OCI-LY3 (cell line): ENCODE results near the gene UNC5A.

Experiments
- EZH2phosphoT487 ChIP-seq: fragments of 200-600 bp; shearing (Covaris generic); IDR thresholded peaks from 2 replicates; pipeline ENCODE4 v1.6.1; 2018; ENCODE audit warnings: antibody characterized with exemption, mixed run types, low read depth
- TF ChIP-seq, protein P1 (sequence below): fragments of 200-600, 300-600 bp; sonication (generic); IDR thresholded peaks from 2 replicates; pipeline ENCODE4 v1.5.1; 2014; ENCODE audit warnings: antibody characterized with exemption, low read length, low read depth

DNA sequence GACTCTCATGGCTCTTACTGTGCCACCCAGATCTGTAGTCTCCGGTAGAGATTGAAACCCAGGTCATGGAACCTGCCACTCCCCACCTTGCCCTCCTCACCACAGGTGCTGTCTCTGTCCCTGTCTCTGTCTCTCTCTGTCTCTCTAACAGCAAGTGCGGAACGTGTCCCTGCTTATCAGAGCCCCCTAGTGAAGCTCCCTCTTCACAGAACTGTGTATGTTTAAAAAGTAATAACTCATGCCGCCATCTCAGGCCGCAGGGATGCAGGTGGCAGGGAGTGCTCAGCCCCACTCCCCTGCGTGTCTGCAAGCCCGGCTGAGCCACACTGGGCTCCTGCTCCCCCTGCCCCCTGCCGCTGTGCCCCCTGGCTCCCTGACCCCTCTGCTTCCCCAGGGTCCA, 43.8 kb downstream of the UNC5A start:
- TF ChIP-seq, protein P1, sequence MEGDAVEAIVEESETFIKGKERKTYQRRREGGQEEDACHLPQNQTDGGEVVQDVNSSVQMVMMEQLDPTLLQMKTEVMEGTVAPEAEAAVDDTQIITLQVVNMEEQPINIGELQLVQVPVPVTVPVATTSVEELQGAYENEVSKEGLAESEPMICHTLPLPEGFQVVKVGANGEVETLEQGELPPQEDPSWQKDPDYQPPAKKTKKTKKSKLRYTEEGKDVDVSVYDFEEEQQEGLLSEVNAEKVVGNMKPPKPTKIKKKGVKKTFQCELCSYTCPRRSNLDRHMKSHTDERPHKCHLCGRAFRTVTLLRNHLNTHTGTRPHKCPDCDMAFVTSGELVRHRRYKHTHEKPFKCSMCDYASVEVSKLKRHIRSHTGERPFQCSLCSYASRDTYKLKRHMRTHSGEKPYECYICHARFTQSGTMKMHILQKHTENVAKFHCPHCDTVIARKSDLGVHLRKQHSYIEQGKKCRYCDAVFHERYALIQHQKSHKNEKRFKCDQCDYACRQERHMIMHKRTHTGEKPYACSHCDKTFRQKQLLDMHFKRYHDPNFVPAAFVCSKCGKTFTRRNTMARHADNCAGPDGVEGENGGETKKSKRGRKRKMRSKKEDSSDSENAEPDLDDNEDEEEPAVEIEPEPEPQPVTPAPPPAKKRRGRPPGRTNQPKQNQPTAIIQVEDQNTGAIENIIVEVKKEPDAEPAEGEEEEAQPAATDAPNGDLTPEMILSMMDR, result no peak
- TF ChIP-seq EZH2phosphoT487, result no peak
